ENCODE data around the gene ZNF804A.

ZNF804A gene

GRCh38 chr2:184599054-184599871 is 934 bp downstream of the ZNF804A start:
- TF ChIP-seq REST (IDR thresholded peaks at IDR 0.05; ENCODE audit: insufficient read depth in 1 of 2, low read depth in 2 of 2, low read length in 2 of 2) (no peak), SIN3A (IDR thresholded peaks at IDR 0.05; ENCODE audit: borderline replicate concordance, insufficient read depth, low read length) (peak; percentile 82; the same call in 1 of the 2 replicates), TAF1 (IDR thresholded peaks at IDR 0.05; ENCODE audit: borderline replicate concordance, insufficient read depth, low read length) (peak; percentile 55; the same call in 1 of the 2 replicates), POLR2AphosphoS5 (IDR thresholded peaks at IDR 0.05; ENCODE audit: low read depth, low read length) (0 out of 2 replicates have a peak, but pooled peaks have one; percentile 41), FOXP2 (optimal IDR thresholded peaks at IDR 0.05; ENCODE audit: borderline replicate concordance, extremely low read depth, extremely low read length, insufficient read depth) (no peak)

GRCh38 chr2:184599872-184600222 is 1.5 kb downstream of the ZNF804A start:
- TF ChIP-seq POLR2AphosphoS5 (IDR thresholded peaks at IDR 0.05; ENCODE audit: low read depth, low read length) (no peak), SIN3A (IDR thresholded peaks at IDR 0.05; ENCODE audit: borderline replicate concordance, insufficient read depth, low read length) (no peak), REST (IDR thresholded peaks at IDR 0.05; ENCODE audit: insufficient read depth in 1 of 2, low read depth in 2 of 2, low read length in 2 of 2) (no peak), TAF1 (IDR thresholded peaks at IDR 0.05; ENCODE audit: borderline replicate concordance, insufficient read depth, low read length) (no peak), FOXP2 (optimal IDR thresholded peaks at IDR 0.05; ENCODE audit: borderline replicate concordance, extremely low read depth, extremely low read length, insufficient read depth) (no peak)

- TF ChIP-seq FOXP2 (optimal IDR thresholded peaks at IDR 0.05; ENCODE audit: borderline replicate concordance, extremely low read depth, extremely low read length, insufficient read depth): no peak
- TF ChIP-seq REST (IDR thresholded peaks at IDR 0.05; ENCODE audit: insufficient read depth in 1 of 2, low read depth in 2 of 2, low read length in 2 of 2): no peak
- no peak for TF ChIP-seq TAF1 (IDR thresholded peaks at IDR 0.05; ENCODE audit: borderline replicate concordance, insufficient read depth, low read length)
- no peak for TF ChIP-seq SIN3A (IDR thresholded peaks at IDR 0.05; ENCODE audit: borderline replicate concordance, insufficient read depth, low read length)
- no peak for TF ChIP-seq POLR2AphosphoS5 (IDR thresholded peaks at IDR 0.05; ENCODE audit: low read depth, low read length)
Measured at GRCh38 chr2:184602734-184603133, 4.4 kb downstream of the ZNF804A start.

- no peak for TF ChIP-seq REST (IDR thresholded peaks at IDR 0.05; ENCODE audit: insufficient read depth in 1 of 2, low read depth in 2 of 2, low read length in 2 of 2)
- TF ChIP-seq FOXP2 (optimal IDR thresholded peaks at IDR 0.05; ENCODE audit: borderline replicate concordance, extremely low read depth, extremely low read length, insufficient read depth): no peak
- TF ChIP-seq TAF1 (IDR thresholded peaks at IDR 0.05; ENCODE audit: borderline replicate concordance, insufficient read depth, low read length): no peak
- no peak for TF ChIP-seq SIN3A (IDR thresholded peaks at IDR 0.05; ENCODE audit: borderline replicate concordance, insufficient read depth, low read length)
- no peak for TF ChIP-seq POLR2AphosphoS5 (IDR thresholded peaks at IDR 0.05; ENCODE audit: low read depth, low read length)
Measured at GRCh38 chr2:184610891-184611290, 12.6 kb downstream of the ZNF804A start.

Measured in PFSK-1 (cell line).